ENCODE data around the gene SMTN. TPM values are rescaled to one million over a fixed set of nuclear protein-coding genes. Genes with fewer than 3 reads are reported as not detected.

The SMTN gene
- total and polyA plus RNA-seq, 11 donors, result 55.5 to 270 (median 167) TPM

DNA sequence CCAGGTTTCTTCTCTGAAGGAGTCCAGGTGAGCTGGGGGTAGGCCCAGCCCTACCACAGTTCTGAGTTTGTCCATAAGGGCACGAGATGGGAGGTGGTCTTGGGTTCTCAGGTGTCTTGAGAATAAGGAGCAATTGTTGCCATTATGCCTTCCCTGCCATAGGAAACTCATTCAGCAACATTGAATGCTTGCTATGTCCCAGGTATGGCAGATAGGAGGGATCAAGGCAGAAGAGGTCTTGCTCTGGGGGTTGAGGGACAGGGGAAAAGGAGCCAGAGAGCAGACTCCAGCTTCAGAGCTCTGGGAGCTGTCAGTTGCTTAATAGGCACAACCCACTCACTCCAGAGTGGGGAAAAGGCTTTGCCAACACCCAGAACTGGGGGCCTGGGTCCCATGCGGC, 22.0 kb downstream of the SMTN start:
- Histone ChIP-seq H3K27ac (peak overlapping the region in 10 of 12 donors; percentile 11 to 99 (median 44)), H3K27me3 (no peaks in the 10 kb centered on the region), H3K4me1 (peaks cover 0 to 65% (median 27%) of the 10 kb centered on the region in 12 donors), H3K4me3 (no peak overlapping the region), H3K9me3 (no peaks in the 10 kb centered on the region), H3K36me3 (peaks cover 0 to 73% (median 69%) of the 10 kb centered on the region in 9 donors)
- no peak for ATAC-seq
- 85 to 90% (median 87%) methylated on average over 2 of the region's 2 CpGs for WGBS, 4 donors
- TF ChIP-seq, protein P1, sequence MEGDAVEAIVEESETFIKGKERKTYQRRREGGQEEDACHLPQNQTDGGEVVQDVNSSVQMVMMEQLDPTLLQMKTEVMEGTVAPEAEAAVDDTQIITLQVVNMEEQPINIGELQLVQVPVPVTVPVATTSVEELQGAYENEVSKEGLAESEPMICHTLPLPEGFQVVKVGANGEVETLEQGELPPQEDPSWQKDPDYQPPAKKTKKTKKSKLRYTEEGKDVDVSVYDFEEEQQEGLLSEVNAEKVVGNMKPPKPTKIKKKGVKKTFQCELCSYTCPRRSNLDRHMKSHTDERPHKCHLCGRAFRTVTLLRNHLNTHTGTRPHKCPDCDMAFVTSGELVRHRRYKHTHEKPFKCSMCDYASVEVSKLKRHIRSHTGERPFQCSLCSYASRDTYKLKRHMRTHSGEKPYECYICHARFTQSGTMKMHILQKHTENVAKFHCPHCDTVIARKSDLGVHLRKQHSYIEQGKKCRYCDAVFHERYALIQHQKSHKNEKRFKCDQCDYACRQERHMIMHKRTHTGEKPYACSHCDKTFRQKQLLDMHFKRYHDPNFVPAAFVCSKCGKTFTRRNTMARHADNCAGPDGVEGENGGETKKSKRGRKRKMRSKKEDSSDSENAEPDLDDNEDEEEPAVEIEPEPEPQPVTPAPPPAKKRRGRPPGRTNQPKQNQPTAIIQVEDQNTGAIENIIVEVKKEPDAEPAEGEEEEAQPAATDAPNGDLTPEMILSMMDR (IDR thresholded peaks at IDR 0.05), result no peak
- no peak for TF ChIP-seq POLR2A (IDR thresholded peaks at IDR 0.05)
- no peak for DNase-seq
- intact Hi-C loops (cut with DNase I), result loop anchor here in 4 of 10 donors (5.0 to 10.0 kb wide), 3 partner anchors 132 to 172 kb away; no protein-coding TSS in a partner anchor

GRCh38 chr22:31103899-31104694, 23.0 kb downstream of the SMTN start:
- no peak overlapping the region for H3K4me3 ChIP-seq
- no peaks in the 10 kb centered on the region for H3K27me3 ChIP-seq
- H3K36me3 ChIP-seq, result peaks cover 0 to 64% (median 59%) of the 10 kb centered on the region in 9 donors
- H3K27ac ChIP-seq, result peak overlapping the region in 4 of 12 donors; percentile 5 to 99 (median 42)
- no peaks in the 10 kb centered on the region for H3K9me3 ChIP-seq
- no peak for TF ChIP-seq POLR2A (IDR thresholded peaks at IDR 0.05)
- TF ChIP-seq, protein P1 (IDR thresholded peaks at IDR 0.05), result no peak
- WGBS, 4 donors, result 71 to 82% (median 78%) methylated on average over 33 of the region's 33 CpGs
- peaks cover 0 to 58% (median 24%) of the 10 kb centered on the region in 12 donors for H3K4me1 ChIP-seq
- intact Hi-C loops (cut with DNase I), result loop anchor here in 4 of 10 donors (5.0 to 10.0 kb wide), 3 partner anchors 131 to 171 kb away; no protein-coding TSS in a partner anchor
- DNase-seq, result peak in 4 of 5 donors; percentile 16 to 77 (median 38)
- ATAC-seq, result no peak

DNA sequence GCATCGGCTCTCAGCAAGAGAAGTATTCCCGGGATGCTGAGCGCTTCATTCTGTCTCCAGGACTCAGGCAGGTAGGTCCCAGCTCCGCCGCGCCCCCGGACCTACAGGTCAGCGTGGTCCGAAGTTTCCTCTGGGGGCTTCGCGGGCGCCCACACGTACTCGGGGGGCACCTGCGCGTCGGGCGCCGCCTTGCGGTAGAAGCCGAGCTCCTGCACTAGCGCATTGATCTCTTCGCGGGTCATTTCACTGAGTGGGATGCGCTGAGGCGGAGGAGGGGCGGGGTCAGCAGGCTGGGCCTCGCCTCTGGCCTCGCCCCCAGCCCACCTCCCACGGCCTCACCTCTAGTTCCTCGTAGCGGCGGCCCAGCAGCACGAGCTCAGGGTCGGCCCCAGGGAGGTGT, 23.8 kb downstream of the SMTN start:
- ATAC-seq, result no peak

More for the DNA sequence above, 23.8 kb downstream of the SMTN start:
- Histone ChIP-seq H3K4me1 (peaks cover 0 to 58% (median 24%) of the 10 kb centered on the region in 12 donors), H3K4me3 (no peak overlapping the region), H3K27me3 (no peaks in the 10 kb centered on the region), H3K36me3 (peaks cover 0 to 56% (median 51%) of the 10 kb centered on the region in 9 donors), H3K27ac (peak overlapping the region in 3 of 12 donors; percentile 5 to 99 (median 28)), H3K9me3 (no peaks in the 10 kb centered on the region)
- peak in 4 of 5 donors; percentile 27 to 66 (median 40) for DNase-seq
- TF ChIP-seq, protein P1 (IDR thresholded peaks at IDR 0.05), result peak in 10 of 12 donors; percentile 13 to 47 (median 21)
- no peak for TF ChIP-seq POLR2A (IDR thresholded peaks at IDR 0.05)
- WGBS, 4 donors, result 40 to 62% (median 61%) methylated on average over 34 to 35 of the region's 35 CpGs
- intact Hi-C loops (cut with DNase I), result loop anchor here in 8 of 10 donors (5.0 to 10.0 kb wide), 6 partner anchors 42 to 170 kb away; no protein-coding TSS in a partner anchor

All from heart left ventricle (tissue), 16 donors.